Measurements from ENCODE around the gene CBX8. TPM values are rescaled to one million over a fixed set of nuclear protein-coding genes. Genes with fewer than 3 reads are reported as not detected.

Gene CBX8
- polyA plus RNA-seq, 3 donors = 0.51 to 2.5 (median 2.5) TPM

DNA sequence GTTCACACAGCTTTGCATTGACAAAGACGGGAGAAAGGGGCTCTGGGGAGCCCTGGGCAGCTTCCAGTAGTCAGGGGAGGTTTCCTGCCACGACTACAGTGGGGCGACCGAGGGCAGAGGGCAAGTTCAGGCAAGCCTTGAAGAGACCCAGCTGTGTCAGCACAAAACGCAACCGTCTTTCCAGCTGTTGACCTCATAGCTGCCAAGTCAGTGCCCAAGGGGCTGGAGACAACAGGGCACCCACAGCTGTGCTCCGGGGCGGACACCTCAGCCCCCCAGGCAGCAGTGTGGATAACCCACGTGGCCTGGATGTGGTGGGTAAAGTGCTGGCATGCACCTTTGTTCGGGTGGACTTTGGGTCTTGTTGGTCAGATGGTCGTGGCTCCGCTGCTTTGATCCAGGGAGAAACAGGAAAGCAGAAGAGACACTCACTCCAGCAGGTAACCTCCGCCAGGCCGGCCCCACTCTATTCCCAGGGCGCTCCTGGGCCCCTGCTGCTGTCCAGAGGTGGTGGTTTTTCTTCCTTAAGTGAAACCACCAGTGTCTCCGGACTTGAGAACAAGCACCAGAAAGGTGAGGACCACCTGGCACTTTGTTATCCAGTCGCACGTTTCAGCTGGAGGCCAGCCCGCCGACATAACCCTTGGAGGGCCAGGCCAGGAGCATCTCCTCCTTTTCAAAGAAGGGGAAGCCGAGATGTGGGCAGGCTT lies 36.5 kb downstream of the CBX8 start:
- Mint-ChIP-seq H3K27ac (no peak overlapping the region), H3K27me3 (ENCODE audit: low read depth in 3 of 3) (peaks cover 5 to 15% (median 9%) of the 10 kb centered on the region in 3 donors), H3K9me3 (peaks cover 0 to 1% (median 0%) of the 10 kb centered on the region in 7 donors), H3K4me1 (no peaks in the 10 kb centered on the region), H3K4me3 (no peak overlapping the region), H3K36me3 (no peaks in the 10 kb centered on the region)
- no peak overlapping the region for H3K4me3 ChIP-seq (replicated peaks in 1 of 3; ENCODE audit: low read depth in 2 of 3, low read length in 3 of 3)
- no peaks in the 10 kb centered on the region for H3K9me3 ChIP-seq (replicated peaks in 1 of 2; ENCODE audit: control insufficient read depth in 1 of 2, insufficient read depth in 1 of 2, low read length in 2 of 2)
- no peak for TF ChIP-seq CTCF (IDR thresholded peaks at IDR 0.05)
- no peaks in the 10 kb centered on the region for H3K79me2 ChIP-seq (ENCODE audit: insufficient read depth, low read length)
- H3K4me2 ChIP-seq (replicated peaks; ENCODE audit: extremely low read depth, low read length, poor library complexity, severe bottlenecking) = no peak overlapping the region
- no peak overlapping the region for H3K27ac ChIP-seq (ENCODE audit: low read depth in 1 of 2, low read length in 2 of 2)
- no peaks in the 10 kb centered on the region for H3K36me3 ChIP-seq (replicated peaks in 1 of 2; ENCODE audit: control insufficient read depth in 1 of 2, insufficient read depth in 2 of 2, low read length in 2 of 2)
- H3K27me3 ChIP-seq (ENCODE audit: control insufficient read depth in 2 of 2, insufficient read depth in 2 of 2, low read length in 2 of 2) = no peaks in the 10 kb centered on the region
- H3K9ac ChIP-seq (ENCODE audit: insufficient read depth, low read length, poor library complexity, severe bottlenecking) = no peak overlapping the region
- 95% methylated on average over 20 of the region's 21 CpGs for WGBS (ENCODE audit: insufficient coverage)
- no peaks in the 10 kb centered on the region for H4K20me1 ChIP-seq (ENCODE audit: insufficient read depth, low read length)
- H2AFZ ChIP-seq (ENCODE audit: insufficient read depth, low read depth, low read length, poor library complexity, severe bottlenecking) = no peak overlapping the region
- DNase-seq = no peak
- intact Hi-C loops (cut with micrococcal nuclease) = no loop called here
- no peaks in the 10 kb centered on the region for H3K4me1 ChIP-seq (ENCODE audit: control insufficient read depth in 1 of 2, insufficient read depth in 2 of 2, low read length in 2 of 2)

GRCh38 chr17:79758271-79758670 lies 38.6 kb downstream of the CBX8 start:
- peaks cover 0 to 2% of the 10 kb centered on the region in 2 donors for H3K27me3 ChIP-seq (ENCODE audit: control insufficient read depth in 2 of 2, insufficient read depth in 2 of 2, low read length in 2 of 2)

More at GRCh38 chr17:79758271-79758670, 38.6 kb downstream of the CBX8 start:
- no peaks in the 10 kb centered on the region for H4K20me1 ChIP-seq (ENCODE audit: insufficient read depth, low read length)
- H3K36me3 Mint-ChIP-seq = no peaks in the 10 kb centered on the region
- no peaks in the 10 kb centered on the region for H3K4me1 Mint-ChIP-seq
- H2AFZ ChIP-seq (ENCODE audit: insufficient read depth, low read depth, low read length, poor library complexity, severe bottlenecking) = no peak overlapping the region
- peaks cover 5 to 20% (median 20%) of the 10 kb centered on the region in 3 donors for H3K27me3 Mint-ChIP-seq (ENCODE audit: low read depth in 3 of 3)
- DNase-seq = no peak
- no peak overlapping the region for H3K4me2 ChIP-seq (replicated peaks; ENCODE audit: extremely low read depth, low read length, poor library complexity, severe bottlenecking)
- H3K9ac ChIP-seq (ENCODE audit: insufficient read depth, low read length, poor library complexity, severe bottlenecking) = no peak overlapping the region
- H3K4me1 ChIP-seq (ENCODE audit: control insufficient read depth in 1 of 2, insufficient read depth in 2 of 2, low read length in 2 of 2) = no peaks in the 10 kb centered on the region
- H3K4me3 Mint-ChIP-seq = no peak overlapping the region
- intact Hi-C loops (cut with micrococcal nuclease) = no loop called here
- TF ChIP-seq CTCF (IDR thresholded peaks at IDR 0.05) = no peak
- no peak overlapping the region for H3K27ac ChIP-seq (ENCODE audit: low read depth in 1 of 2, low read length in 2 of 2)
- H3K27ac Mint-ChIP-seq = no peak overlapping the region
- no peaks in the 10 kb centered on the region for H3K79me2 ChIP-seq (ENCODE audit: insufficient read depth, low read length)
- H3K9me3 ChIP-seq (replicated peaks in 1 of 2; ENCODE audit: control insufficient read depth in 1 of 2, insufficient read depth in 1 of 2, low read length in 2 of 2) = no peaks in the 10 kb centered on the region
- no peak overlapping the region for H3K4me3 ChIP-seq (replicated peaks in 1 of 3; ENCODE audit: low read depth in 2 of 3, low read length in 3 of 3)
- H3K9me3 Mint-ChIP-seq = peaks cover 0 to 1% (median 0%) of the 10 kb centered on the region in 7 donors
- H3K36me3 ChIP-seq (replicated peaks in 1 of 2; ENCODE audit: control insufficient read depth in 1 of 2, insufficient read depth in 2 of 2, low read length in 2 of 2) = no peaks in the 10 kb centered on the region
- WGBS (ENCODE audit: insufficient coverage) = 100% methylated on average over 2 of the region's 6 CpGs
